Colonic mucosa (tissue), 4 donors: ENCODE measurements around the gene GGPS1. TPM values are rescaled to one million over a fixed set of nuclear protein-coding genes. Genes with fewer than 3 reads are reported as not detected.
"Not testable (repeated sequence)": the region's sequence is repeated elsewhere in the genome, so short reads cannot be mapped to it uniquely, and the experiment has no call there.

ENCODE experiments used
- DNase-seq: peaks from one replicate; pipeline ENCODE4 v3.0.0-alpha.2; 2020
- H3K27ac ChIP-seq: fragments of 200-600 bp; one replicate; pipeline ENCODE4 v1.8.0; 2021
- H3K27me3 ChIP-seq: fragments of 200-600 bp; one replicate; pipeline ENCODE4 v1.8.0; 2021
- H3K36me3 ChIP-seq: fragments of 200-600 bp; one replicate; pipeline ENCODE4 v1.8.0; 2021
- H3K4me1 ChIP-seq: fragments of 200-600 bp; one replicate; pipeline ENCODE4 v1.8.0; 2021; ENCODE audit warnings: mild to moderate bottlenecking
- H3K4me3 ChIP-seq: fragments of 200-600 bp; one replicate; pipeline ENCODE4 v1.8.0; 2021
- H3K9ac ChIP-seq, 2 donors: one replicate each; pipeline ENCODE4 v1.7.0; 2013; ENCODE audit warnings: control low read depth in 2 of 2, low read depth in 2 of 2, low read length in 2 of 2
- H3K9me3 ChIP-seq: fragments of 200-600 bp; one replicate; pipeline ENCODE4 v1.8.0; 2021
- CTCF ChIP-seq: fragments of 200-600 bp; IDR thresholded peaks from one replicate; pipeline ENCODE4 v1.8.0; 2022; ENCODE audit warnings: antibody characterized with exemption, mild to moderate bottlenecking
- intact Hi-C: fragments of 100-400 bp; cut with DNase I; formaldehyde crosslinking; loops from one replicate; pipeline ENCODE4 v1.14.1; 2022
- total RNA-seq, 2 donors: library from RNA; stranded (reverse); fragmentation: NEBNext Ultra II Directional in 1 of 2; extraction: Animal tissue kit (Norgen Biotek cat#: 25700) in 1 of 2; gene quantifications; one replicate each; pipeline ENCODE4 v1.2.1, GENCODE V29; 2021
- donor health status: healthy.
- donor health status: DM: no; HTN: no; CAD: no.
- donor health status: DM: no; HTN: no; CAD: no.

The GGPS1 gene
- 10 to 100 TPM; 26.2 to 38.9 TPM for total RNA-seq

GRCh38 chr1:235328271-235329138 is at the start of gene GGPS1:
TSS of gene GGPS1 (plus strand) at chr1:235328570. CDS start at chr1:235335265, 6,695 bp downstream.
- intact Hi-C loops: no loop called here
- H3K36me3 ChIP-seq: no peaks in the 10 kb centered on the region
- H3K27ac ChIP-seq: peak within 1 kb of the TSS; percentile 99
- peak; percentile 98 for DNase-seq
- peak within 1 kb of the TSS; percentile 93 for H3K4me3 ChIP-seq
- H3K9me3 ChIP-seq: no peaks in the 10 kb centered on the region
- H3K9ac ChIP-seq: peak within 1 kb of the TSS; percentile 96 to 98
- no peaks in the 10 kb centered on the region for H3K27me3 ChIP-seq
- TF ChIP-seq CTCF: no peak
- H3K4me1 ChIP-seq: peaks cover 5% of the 10 kb centered on the region

GRCh38 chr1:235278915-235279292 is 49.5 kb upstream of the GGPS1 start:
- Histone ChIP-seq H3K36me3 (no peaks in the 10 kb centered on the region), H3K27me3 (no peaks in the 10 kb centered on the region), H3K4me1 (no peaks in the 10 kb centered on the region), H3K27ac (no peak overlapping the region), H3K9ac (peak overlapping the region in 1 of 2 donors; percentile 29), H3K4me3 (no peak overlapping the region), H3K9me3 (no peaks in the 10 kb centered on the region)
- intact Hi-C loops: no loop called here
- no peak for DNase-seq
- no peak for TF ChIP-seq CTCF

GRCh38 chr1:235279694-235280093 is 48.7 kb upstream of the GGPS1 start:
- intact Hi-C loops: no loop called here
- no peaks in the 10 kb centered on the region for H3K36me3 ChIP-seq
- no peak overlapping the region for H3K9ac ChIP-seq
- H3K27ac ChIP-seq: no peak overlapping the region
- no peaks in the 10 kb centered on the region for H3K27me3 ChIP-seq
- no peak for TF ChIP-seq CTCF
- no peaks in the 10 kb centered on the region for H3K4me1 ChIP-seq
- no peak overlapping the region for H3K4me3 ChIP-seq
- no peak for DNase-seq
- H3K9me3 ChIP-seq: no peaks in the 10 kb centered on the region

GRCh38 chr1:235280467-235280866 is 47.9 kb upstream of the GGPS1 start:
- Histone ChIP-seq H3K4me1 (no peaks in the 10 kb centered on the region), H3K27me3 (no peaks in the 10 kb centered on the region), H3K9ac (no peak overlapping the region), H3K27ac (no peak overlapping the region), H3K4me3 (no peak overlapping the region), H3K36me3 (no peaks in the 10 kb centered on the region), H3K9me3 (no peaks in the 10 kb centered on the region)
- DNase-seq: no peak
- intact Hi-C loops: no loop called here
- no peak for TF ChIP-seq CTCF

GRCh38 chr1:235283636-235284035 is 44.7 kb upstream of the GGPS1 start:
- H3K36me3 ChIP-seq, H3K27ac ChIP-seq, H3K9ac ChIP-seq, H3K9me3 ChIP-seq, DNase-seq, H3K4me3 ChIP-seq, H3K4me1 ChIP-seq, H3K27me3 ChIP-seq, intact Hi-C loops: not testable (repeated sequence)

- intact Hi-C loops: no loop called here
- Histone ChIP-seq H3K36me3 (no peaks in the 10 kb centered on the region), H3K9me3 (no peaks in the 10 kb centered on the region), H3K4me1 (no peaks in the 10 kb centered on the region), H3K9ac (no peak overlapping the region), H3K27ac (no peak overlapping the region), H3K4me3 (no peak overlapping the region), H3K27me3 (no peaks in the 10 kb centered on the region)
- DNase-seq: no peak
- TF ChIP-seq CTCF: no peak
Observed at GRCh38 chr1:235284231-235284769, 44.1 kb upstream of the GGPS1 start.
